ENCODE measurements around the gene PRDM10. TPM values are rescaled to one million over a fixed set of nuclear protein-coding genes. Genes with fewer than 3 reads are reported as not detected.

The PRDM10 gene
- total RNA-seq, 4 donors from 2014 or later: 16.5 to 72.6 (median 26.4) TPM

GRCh38 chr11:129943036-129943435 lies 59.6 kb downstream of the PRDM10 start:
- peaks cover 0 to 20% (median 0%) of the 10 kb centered on the region in 3 donors for H3K36me3 ChIP-seq
- H3K27me3 ChIP-seq: no peaks in the 10 kb centered on the region
- H3K27ac ChIP-seq: no peak overlapping the region
- H3K4me3 ChIP-seq: no peak overlapping the region
- no peaks in the 10 kb centered on the region for H3K4me1 ChIP-seq
- no peak for TF ChIP-seq POLR2A (IDR thresholded peaks at IDR 0.05)
- TF ChIP-seq, protein P1, sequence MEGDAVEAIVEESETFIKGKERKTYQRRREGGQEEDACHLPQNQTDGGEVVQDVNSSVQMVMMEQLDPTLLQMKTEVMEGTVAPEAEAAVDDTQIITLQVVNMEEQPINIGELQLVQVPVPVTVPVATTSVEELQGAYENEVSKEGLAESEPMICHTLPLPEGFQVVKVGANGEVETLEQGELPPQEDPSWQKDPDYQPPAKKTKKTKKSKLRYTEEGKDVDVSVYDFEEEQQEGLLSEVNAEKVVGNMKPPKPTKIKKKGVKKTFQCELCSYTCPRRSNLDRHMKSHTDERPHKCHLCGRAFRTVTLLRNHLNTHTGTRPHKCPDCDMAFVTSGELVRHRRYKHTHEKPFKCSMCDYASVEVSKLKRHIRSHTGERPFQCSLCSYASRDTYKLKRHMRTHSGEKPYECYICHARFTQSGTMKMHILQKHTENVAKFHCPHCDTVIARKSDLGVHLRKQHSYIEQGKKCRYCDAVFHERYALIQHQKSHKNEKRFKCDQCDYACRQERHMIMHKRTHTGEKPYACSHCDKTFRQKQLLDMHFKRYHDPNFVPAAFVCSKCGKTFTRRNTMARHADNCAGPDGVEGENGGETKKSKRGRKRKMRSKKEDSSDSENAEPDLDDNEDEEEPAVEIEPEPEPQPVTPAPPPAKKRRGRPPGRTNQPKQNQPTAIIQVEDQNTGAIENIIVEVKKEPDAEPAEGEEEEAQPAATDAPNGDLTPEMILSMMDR (IDR thresholded peaks at IDR 0.05): no peak
- no peaks in the 10 kb centered on the region for H3K9me3 ChIP-seq
- DNase-seq: no peak

DNA sequence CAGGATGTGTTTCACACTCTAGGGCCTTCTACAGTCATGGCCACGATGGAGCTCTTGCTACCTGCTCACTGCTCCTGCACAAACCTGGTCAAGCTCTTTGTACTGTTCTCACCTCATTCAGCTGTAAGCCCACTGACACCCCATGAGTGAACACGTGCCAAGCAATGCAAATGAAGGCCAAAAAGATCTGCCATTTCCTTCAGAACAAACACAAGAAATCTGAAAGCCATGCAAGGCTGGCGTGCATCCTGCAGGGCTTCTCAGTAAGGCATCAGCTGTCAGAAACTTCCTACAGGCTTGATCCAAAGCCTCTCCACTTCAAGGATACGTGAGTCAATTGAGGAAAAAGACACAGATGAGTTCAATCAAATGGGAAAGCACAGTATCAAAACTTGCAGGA lies 63.1 kb downstream of the PRDM10 start:
- H3K36me3 ChIP-seq: peaks cover 0 to 12% (median 0%) of the 10 kb centered on the region in 3 donors
- no peaks in the 10 kb centered on the region for H3K27me3 ChIP-seq
- no peaks in the 10 kb centered on the region for H3K9me3 ChIP-seq
- TF ChIP-seq, protein P1 (IDR thresholded peaks at IDR 0.05): no peak
- TF ChIP-seq POLR2A (IDR thresholded peaks at IDR 0.05): no peak
- H3K4me1 ChIP-seq: no peaks in the 10 kb centered on the region
- no peak overlapping the region for H3K4me3 ChIP-seq
- DNase-seq: no peak
- no peak overlapping the region for H3K27ac ChIP-seq

GRCh38 chr11:129938764-129939163 lies 63.9 kb downstream of the PRDM10 start:
- no peak for DNase-seq
- Histone ChIP-seq H3K4me3 (no peak overlapping the region), H3K9me3 (no peaks in the 10 kb centered on the region), H3K27me3 (no peaks in the 10 kb centered on the region), H3K27ac (no peak overlapping the region), H3K4me1 (no peaks in the 10 kb centered on the region), H3K36me3 (peaks cover 0 to 18% (median 0%) of the 10 kb centered on the region in 3 donors)
- TF ChIP-seq POLR2A (IDR thresholded peaks at IDR 0.05): no peak
- TF ChIP-seq, protein P1 (IDR thresholded peaks at IDR 0.05): no peak

GRCh38 chr11:129937592-129938238 lies 64.9 kb downstream of the PRDM10 start:
- Histone ChIP-seq H3K4me1 (no peaks in the 10 kb centered on the region), H3K9me3 (no peaks in the 10 kb centered on the region), H3K36me3 (peaks cover 0 to 18% (median 0%) of the 10 kb centered on the region in 3 donors), H3K27ac (no peak overlapping the region), H3K4me3 (no peak overlapping the region), H3K27me3 (no peaks in the 10 kb centered on the region)
- TF ChIP-seq POLR2A (IDR thresholded peaks at IDR 0.05): no peak
- TF ChIP-seq, protein P1 (IDR thresholded peaks at IDR 0.05): no peak
- no peak for DNase-seq

DNA sequence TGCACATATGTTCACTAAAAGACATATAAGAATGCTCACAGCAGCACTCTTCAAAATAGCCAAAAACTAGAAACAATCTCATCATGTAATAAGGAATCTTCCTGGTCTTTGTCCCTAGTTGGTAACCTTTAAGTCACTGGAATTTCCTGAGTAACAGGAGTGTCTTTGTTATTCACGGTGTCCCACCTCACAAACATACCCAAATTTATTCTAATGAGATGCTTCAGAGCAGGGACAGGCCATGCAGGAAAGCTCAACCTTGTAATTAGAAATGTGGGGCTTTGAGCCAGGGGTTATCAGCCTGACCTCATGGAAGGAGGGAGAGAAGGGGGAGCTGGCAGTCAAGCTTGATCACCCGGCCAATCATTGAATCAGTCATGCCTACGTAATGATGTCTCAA lies 66.9 kb downstream of the PRDM10 start:
- Histone ChIP-seq H3K27ac (no peak overlapping the region), H3K27me3 (no peaks in the 10 kb centered on the region), H3K4me1 (no peaks in the 10 kb centered on the region), H3K4me3 (no peak overlapping the region), H3K9me3 (no peaks in the 10 kb centered on the region), H3K36me3 (peaks cover 0 to 13% (median 0%) of the 10 kb centered on the region in 3 donors)
- TF ChIP-seq POLR2A (IDR thresholded peaks at IDR 0.05): no peak
- TF ChIP-seq, protein P1 (IDR thresholded peaks at IDR 0.05): no peak
- DNase-seq: no peak
